Measurements from ENCODE around the gene NABP1.

Gene NABP1

GRCh38 chr2:191692502-191693115 is 14.7 kb downstream of the NABP1 start:
- Histone ChIP-seq H3K9me3 (no peaks in the 10 kb centered on the region), H3K36me3 (peaks cover 65% of the 10 kb centered on the region), H3K4me3 (ENCODE audit: low read depth in 1 of 2, low read length in 1 of 2) (no peak overlapping the region), H3K4me1 (ENCODE audit: control insufficient read depth in 1 of 2, insufficient read depth in 1 of 2, low read depth in 1 of 2, low read length in 1 of 2) (peaks cover 0 to 13% of the 10 kb centered on the region in 2 experiments), H3K27ac (no peak overlapping the region), H3K27me3 (no peaks in the 10 kb centered on the region)
- TF ChIP-seq CTCF (IDR thresholded peaks at IDR 0.05) = no peak

GRCh38 chr2:191693166-191693565 is 15.2 kb downstream of the NABP1 start:
- peaks cover 65% of the 10 kb centered on the region for H3K36me3 ChIP-seq
- H3K27ac ChIP-seq = no peak overlapping the region
- H3K9me3 ChIP-seq = no peaks in the 10 kb centered on the region
- TF ChIP-seq CTCF (IDR thresholded peaks at IDR 0.05) = no peak
- H3K4me1 ChIP-seq (ENCODE audit: control insufficient read depth in 1 of 2, insufficient read depth in 1 of 2, low read depth in 1 of 2, low read length in 1 of 2) = peaks cover 0 to 13% of the 10 kb centered on the region in 2 experiments
- no peaks in the 10 kb centered on the region for H3K27me3 ChIP-seq
- H3K4me3 ChIP-seq (ENCODE audit: low read depth in 1 of 2, low read length in 1 of 2) = no peak overlapping the region

GRCh38 chr2:191693778-191694177 is 15.8 kb downstream of the NABP1 start:
- H3K36me3 ChIP-seq = peaks cover 64% of the 10 kb centered on the region

GRCh38 chr2:191696001-191696400 is 18.1 kb downstream of the NABP1 start:
- H3K27ac ChIP-seq = peak overlapping the region; percentile 30
- no peak overlapping the region for H3K4me3 ChIP-seq (ENCODE audit: low read depth in 1 of 2, low read length in 1 of 2)
- H3K36me3 ChIP-seq = peaks cover 63% of the 10 kb centered on the region
- no peak for TF ChIP-seq CTCF (IDR thresholded peaks at IDR 0.05)
- H3K4me1 ChIP-seq (ENCODE audit: control insufficient read depth in 1 of 2, insufficient read depth in 1 of 2, low read depth in 1 of 2, low read length in 1 of 2) = peaks cover 0 to 10% of the 10 kb centered on the region in 2 experiments
- H3K9me3 ChIP-seq = no peaks in the 10 kb centered on the region
- no peaks in the 10 kb centered on the region for H3K27me3 ChIP-seq

More at GRCh38 chr2:191693778-191694177, 15.8 kb downstream of the NABP1 start:
- no peak overlapping the region for H3K4me3 ChIP-seq (ENCODE audit: low read depth in 1 of 2, low read length in 1 of 2)
- H3K27me3 ChIP-seq = no peaks in the 10 kb centered on the region
- no peak for TF ChIP-seq CTCF (IDR thresholded peaks at IDR 0.05)
- H3K9me3 ChIP-seq = no peaks in the 10 kb centered on the region
- no peak overlapping the region for H3K27ac ChIP-seq
- peaks cover 0 to 13% of the 10 kb centered on the region in 2 experiments for H3K4me1 ChIP-seq (ENCODE audit: control insufficient read depth in 1 of 2, insufficient read depth in 1 of 2, low read depth in 1 of 2, low read length in 1 of 2)

GRCh38 chr2:191696966-191697365 is 19.0 kb downstream of the NABP1 start:
- TF ChIP-seq CTCF (IDR thresholded peaks at IDR 0.05) = no peak
- H3K27ac ChIP-seq = peak overlapping the region; percentile 16

More at GRCh38 chr2:191696966-191697365, 19.0 kb downstream of the NABP1 start:
- Histone ChIP-seq H3K9me3 (no peaks in the 10 kb centered on the region), H3K4me3 (ENCODE audit: low read depth in 1 of 2, low read length in 1 of 2) (no peak overlapping the region), H3K36me3 (peaks cover 68% of the 10 kb centered on the region), H3K27me3 (no peaks in the 10 kb centered on the region), H3K4me1 (ENCODE audit: control insufficient read depth in 1 of 2, insufficient read depth in 1 of 2, low read depth in 1 of 2, low read length in 1 of 2) (peaks cover 0 to under 1% of the 10 kb centered on the region in 2 experiments)

Measured in neutrophil (primary cell).